Muscle layer of colon (tissue), 2 donors: Measurements from ENCODE around the gene KLF13.

ENCODE experiments used
- H3K27ac ChIP-seq: one replicate; pipeline ENCODE4 v1.7.0; 2013; ENCODE audit warnings: low read depth, mild to moderate bottlenecking, low read length, moderate library complexity
- H3K27me3 ChIP-seq, 2 donors: one replicate each; pipeline ENCODE4 v1.7.0; 2013; ENCODE audit warnings: low read length in 2 of 2, mild to moderate bottlenecking in 2 of 2; ENCODE audit not compliant: insufficient read depth in 2 of 2, control insufficient read depth in 1 of 2
- H3K36me3 ChIP-seq: one replicate; pipeline ENCODE4 v1.7.0; 2013; ENCODE audit warnings: mild to moderate bottlenecking, low read length; ENCODE audit not compliant: insufficient read depth
- H3K4me1 ChIP-seq: one replicate; pipeline ENCODE4 v1.7.0; 2013; ENCODE audit warnings: mild to moderate bottlenecking, low read length; ENCODE audit not compliant: insufficient read depth
- H3K4me3 ChIP-seq, 2 donors: one replicate each; pipeline ENCODE4 v1.7.0; 2013; ENCODE audit warnings: low read length in 2 of 2, low read depth in 1 of 2, mild to moderate bottlenecking in 1 of 2, moderate library complexity in 1 of 2
- H3K9ac ChIP-seq: one replicate; pipeline ENCODE4 v1.7.0; 2013; ENCODE audit warnings: low read length
- H3K9me3 ChIP-seq: one replicate; pipeline ENCODE4 v1.7.0; 2013; ENCODE audit warnings: mild to moderate bottlenecking, low read length
- donor health status: abdominal sarcoma.
- donor health status: Adenocarcinoma of cecum.

The KLF13 gene

DNA sequence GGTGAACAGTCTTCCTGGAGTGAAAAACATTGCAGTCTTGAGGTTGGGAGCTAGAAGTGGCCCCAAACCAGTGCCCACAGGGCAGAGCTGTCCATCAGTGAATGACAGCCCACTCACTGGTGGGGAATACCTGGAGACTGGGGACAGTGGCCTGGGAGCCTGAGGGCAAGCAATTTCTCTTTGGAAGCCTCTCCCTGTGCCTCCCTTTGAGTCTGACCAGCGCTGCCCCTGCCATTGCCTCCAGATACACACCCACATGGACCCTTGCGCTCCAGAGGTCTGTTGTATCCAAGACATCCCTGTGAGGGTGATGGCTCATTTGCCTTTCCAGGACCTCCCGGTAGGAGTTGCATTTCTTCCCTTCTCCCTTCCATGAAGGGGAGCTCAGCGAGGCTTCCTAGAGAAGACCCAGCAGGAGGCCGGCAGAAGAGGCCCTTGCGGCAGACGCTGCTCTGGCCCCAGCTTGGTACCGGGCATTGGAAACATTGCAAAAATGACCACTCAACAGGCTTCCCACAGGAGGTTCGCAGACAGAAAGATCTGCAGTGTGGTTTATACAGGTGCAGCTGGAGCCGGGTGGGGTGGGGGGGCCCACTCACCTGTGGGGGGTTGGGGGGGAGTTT is 38.5 kb downstream of the KLF13 start:
- peak overlapping the region; percentile 70 for H3K27ac ChIP-seq
- H3K9me3 ChIP-seq, result no peaks in the 10 kb centered on the region
- H3K4me3 ChIP-seq, result no peak overlapping the region
- no peak overlapping the region for H3K9ac ChIP-seq
- H3K4me1 ChIP-seq, result peaks cover 50% of the 10 kb centered on the region
- no peaks in the 10 kb centered on the region for H3K36me3 ChIP-seq
- no peaks in the 10 kb centered on the region for H3K27me3 ChIP-seq

DNA sequence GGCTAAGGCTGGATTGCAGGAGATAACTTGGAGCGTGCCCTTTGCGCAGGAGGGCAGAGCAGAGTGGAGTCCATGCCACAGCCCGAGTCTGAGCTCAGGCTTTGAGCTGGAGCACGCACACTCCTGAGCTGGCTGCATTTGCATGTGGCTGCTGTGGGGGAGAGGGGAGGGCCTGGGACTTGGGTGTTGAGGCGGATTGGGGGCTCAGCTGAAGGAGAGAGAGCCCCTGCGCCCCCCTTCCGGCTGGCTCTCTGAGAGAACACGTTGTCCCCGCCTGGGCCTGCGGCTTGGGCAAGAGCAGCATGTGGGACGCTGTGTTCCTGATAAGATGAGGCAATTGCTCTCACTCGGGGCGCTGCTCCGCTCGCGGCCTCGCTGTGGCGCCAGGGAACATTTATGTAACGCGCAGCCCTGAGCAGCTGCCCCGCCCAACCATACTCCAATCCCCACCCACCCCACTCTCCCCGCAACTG is 39.1 kb downstream of the KLF13 start:
- Histone ChIP-seq H3K9ac (no peak overlapping the region), H3K4me1 (peaks cover 45% of the 10 kb centered on the region), H3K4me3 (no peak overlapping the region), H3K9me3 (no peaks in the 10 kb centered on the region), H3K27ac (no peak overlapping the region), H3K36me3 (no peaks in the 10 kb centered on the region), H3K27me3 (no peaks in the 10 kb centered on the region)

DNA sequence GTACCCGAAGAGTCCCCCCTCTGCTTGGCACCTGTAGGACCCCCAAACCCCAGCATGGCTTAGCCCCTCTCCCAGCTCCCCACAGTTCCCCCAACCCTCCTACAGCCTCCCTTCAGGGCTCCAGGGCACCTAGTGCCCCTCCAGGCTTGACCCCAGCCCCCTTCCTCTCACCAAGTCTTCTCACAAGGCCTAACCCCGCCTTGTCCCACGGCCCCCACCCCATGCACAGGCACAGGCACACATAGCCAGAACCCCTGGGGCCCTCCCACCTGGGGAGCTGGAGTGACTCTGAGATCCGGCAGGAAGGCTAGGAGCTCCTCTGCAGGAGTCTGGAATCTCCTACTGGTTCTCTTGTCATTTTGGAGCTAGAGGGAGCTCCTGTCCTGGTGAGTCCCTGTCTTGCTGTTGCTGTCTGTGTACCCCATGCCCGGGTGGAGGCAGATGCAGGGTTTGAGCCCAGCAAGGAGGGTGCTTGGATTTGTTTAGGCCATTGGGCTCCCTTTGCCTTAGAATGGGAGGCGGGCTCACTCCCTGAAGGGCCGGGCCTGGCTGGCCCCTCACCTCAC is 39.6 kb downstream of the KLF13 start:
- no peaks in the 10 kb centered on the region for H3K9me3 ChIP-seq
- peaks cover 39% of the 10 kb centered on the region for H3K4me1 ChIP-seq
- H3K9ac ChIP-seq, result no peak overlapping the region
- H3K27me3 ChIP-seq, result no peaks in the 10 kb centered on the region
- peak overlapping the region; percentile 80 for H3K27ac ChIP-seq
- peak overlapping the region in 1 of 2 donors; percentile 47 for H3K4me3 ChIP-seq
- H3K36me3 ChIP-seq, result no peaks in the 10 kb centered on the region

DNA sequence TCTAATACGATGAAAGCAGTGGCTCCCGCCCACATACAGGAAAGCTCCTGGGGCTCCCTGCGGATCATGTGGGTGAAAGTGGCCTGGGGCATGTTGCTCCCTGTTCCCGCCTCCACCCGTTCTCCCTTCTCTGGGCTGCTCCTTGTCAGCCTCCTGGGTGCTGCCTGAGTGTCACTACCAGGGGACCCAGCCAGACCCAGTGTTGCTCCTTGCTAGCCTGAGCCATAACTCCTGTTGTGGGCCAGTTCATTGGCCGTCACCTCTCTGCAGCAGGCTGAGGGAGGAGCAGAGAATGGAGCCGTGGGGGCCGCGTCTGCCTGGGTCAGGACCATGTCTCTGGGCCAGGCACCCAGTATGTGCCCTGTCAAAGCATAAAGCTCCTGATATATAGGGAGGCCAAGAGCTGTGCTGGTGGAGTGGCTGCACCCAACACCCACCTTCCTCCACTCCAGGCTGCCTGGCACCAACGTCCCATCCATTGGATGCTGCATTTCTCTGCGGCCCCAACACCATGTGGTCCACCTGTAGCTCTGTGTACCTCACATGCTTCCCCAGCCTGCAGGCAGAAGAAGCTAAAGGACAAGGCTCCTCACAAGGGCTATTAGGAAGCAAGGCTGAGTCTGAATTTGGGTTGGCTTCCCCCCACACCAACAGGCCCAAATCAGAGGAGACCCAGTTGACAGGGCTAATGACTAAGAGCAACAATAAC is 40.5 kb downstream of the KLF13 start:
- Histone ChIP-seq H3K27me3 (no peaks in the 10 kb centered on the region), H3K4me3 (no peak overlapping the region), H3K36me3 (no peaks in the 10 kb centered on the region), H3K4me1 (peaks cover 30% of the 10 kb centered on the region), H3K9me3 (no peaks in the 10 kb centered on the region), H3K9ac (no peak overlapping the region), H3K27ac (no peak overlapping the region)

DNA sequence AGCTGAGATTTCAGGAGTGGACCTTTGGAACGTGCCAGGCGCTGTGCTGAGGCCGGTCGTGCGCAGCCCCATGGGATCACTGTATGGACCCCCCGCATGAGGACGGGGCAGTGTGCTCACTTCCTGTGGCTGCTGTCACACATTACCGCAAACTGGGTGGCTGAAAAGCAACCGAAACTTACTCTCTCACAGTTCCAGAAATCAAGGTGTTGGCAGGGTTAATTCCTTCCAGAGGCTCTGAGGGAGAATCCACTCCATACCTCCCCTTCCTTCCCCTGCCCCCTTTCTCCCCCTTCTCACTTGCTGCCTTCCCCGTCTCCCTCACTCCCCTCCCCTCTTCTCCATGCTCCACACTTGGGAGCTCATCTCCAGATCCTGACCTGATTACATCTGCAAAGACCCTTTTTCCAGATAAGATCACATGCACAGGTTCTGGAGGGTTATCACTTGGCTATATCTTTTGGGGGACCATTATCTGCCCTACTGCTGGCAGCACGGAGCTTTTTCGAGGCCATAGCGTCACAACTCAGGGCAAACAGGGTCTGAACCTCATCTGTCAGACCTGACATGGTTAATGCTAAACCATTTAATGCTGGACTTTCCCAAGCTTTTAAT is 41.2 kb downstream of the KLF13 start:
- Histone ChIP-seq H3K9me3 (no peaks in the 10 kb centered on the region), H3K4me3 (no peak overlapping the region), H3K27me3 (no peaks in the 10 kb centered on the region), H3K36me3 (peaks cover under 1% of the 10 kb centered on the region), H3K27ac (no peak overlapping the region), H3K9ac (no peak overlapping the region), H3K4me1 (peaks cover 30% of the 10 kb centered on the region)

DNA sequence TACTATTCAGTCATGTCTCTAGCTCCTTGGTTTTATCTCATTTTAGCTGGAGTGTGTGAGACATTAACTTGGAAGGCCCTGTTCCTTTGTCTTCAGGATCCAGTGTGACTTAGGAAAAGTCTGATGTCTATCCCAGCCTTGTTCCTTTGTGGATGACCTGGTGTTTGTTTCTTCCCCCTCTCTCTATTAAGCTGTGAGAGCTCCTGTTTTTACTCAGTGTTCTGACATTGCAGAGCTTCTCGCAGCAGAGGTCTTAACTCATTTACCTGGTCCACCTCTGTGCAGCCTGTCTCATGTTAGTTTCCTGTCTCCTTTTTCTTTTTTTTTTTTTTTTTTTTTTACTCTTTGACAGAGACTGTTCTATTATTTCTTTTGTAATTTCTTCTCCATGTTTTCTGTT is 43.1 kb downstream of the KLF13 start:
- H3K4me3 ChIP-seq, result no peak overlapping the region
- H3K27ac ChIP-seq, result no peak overlapping the region
- no peak overlapping the region for H3K9ac ChIP-seq
- H3K9me3 ChIP-seq, result no peaks in the 10 kb centered on the region
- no peaks in the 10 kb centered on the region for H3K27me3 ChIP-seq
- H3K36me3 ChIP-seq, result peaks cover 13% of the 10 kb centered on the region
- H3K4me1 ChIP-seq, result peaks cover 26% of the 10 kb centered on the region

DNA sequence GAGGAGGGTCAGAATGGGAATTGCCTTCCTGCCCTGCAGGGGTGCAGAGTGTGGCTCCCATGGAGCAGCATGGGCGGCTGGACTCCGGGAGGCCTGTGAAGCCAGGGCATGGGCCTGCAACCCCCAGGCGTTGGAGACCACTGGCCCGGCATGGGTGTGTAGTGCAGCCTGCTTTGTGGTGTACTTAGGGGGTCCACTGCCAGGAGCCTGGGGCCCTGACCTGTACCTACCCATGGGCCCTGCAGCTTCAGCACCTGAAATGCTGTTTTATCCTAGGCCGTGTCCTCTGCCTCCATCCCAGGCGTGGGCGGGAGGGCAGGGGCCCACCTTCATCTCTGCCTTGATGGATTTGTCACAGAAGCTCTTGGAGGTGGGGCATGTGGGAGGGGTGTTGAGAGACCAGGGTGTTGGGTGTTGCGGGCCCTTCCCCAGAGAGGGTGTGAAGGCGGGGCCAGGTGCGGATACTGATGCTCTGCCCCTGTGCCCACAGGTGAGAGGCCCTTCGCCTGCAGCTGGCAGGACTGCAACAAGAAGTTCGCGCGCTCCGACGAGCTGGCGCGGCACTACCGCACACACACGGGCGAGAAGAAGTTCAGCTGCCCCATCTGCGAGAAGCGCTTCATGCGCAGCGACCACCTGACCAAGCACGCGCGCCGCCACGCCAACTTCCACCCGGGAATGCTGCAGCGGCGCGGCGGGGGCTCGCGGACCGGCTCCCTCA is 45.0 kb downstream of the KLF13 start:
- Histone ChIP-seq H3K4me1 (peaks cover 16% of the 10 kb centered on the region), H3K27ac (no peak overlapping the region)

DNA sequence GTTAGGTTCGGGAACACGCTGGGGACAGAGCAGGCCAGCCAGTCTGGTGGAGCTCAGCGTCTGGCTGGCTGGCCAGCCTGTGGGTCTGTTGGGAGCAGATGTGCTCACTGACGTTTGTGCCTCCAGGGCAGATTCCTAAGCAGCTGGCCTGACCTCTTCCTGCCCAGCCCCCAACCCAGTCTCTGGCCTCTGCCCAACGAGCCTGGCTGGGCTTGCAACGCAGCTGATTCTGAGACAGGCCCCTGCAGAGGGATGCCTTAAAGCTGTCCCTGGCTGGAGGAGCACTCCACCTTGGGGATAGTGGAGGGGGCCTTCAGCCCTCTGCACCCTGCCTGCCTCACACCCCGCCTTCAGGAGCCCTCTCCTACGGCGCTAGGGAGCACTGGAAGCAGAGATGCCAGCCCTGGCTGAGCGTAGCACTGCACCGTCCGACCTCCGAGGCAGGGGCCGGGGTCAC is 46.0 kb downstream of the KLF13 start:
- H3K4me1 ChIP-seq, result peaks cover 9% of the 10 kb centered on the region
- no peak overlapping the region for H3K9ac ChIP-seq
- no peaks in the 10 kb centered on the region for H3K27me3 ChIP-seq

More for the DNA sequence above, 45.0 kb downstream of the KLF13 start:
- H3K27me3 ChIP-seq, result no peaks in the 10 kb centered on the region
- no peak overlapping the region for H3K9ac ChIP-seq
- H3K36me3 ChIP-seq, result peaks cover 28% of the 10 kb centered on the region
- H3K9me3 ChIP-seq, result no peaks in the 10 kb centered on the region
- H3K4me3 ChIP-seq, result no peak overlapping the region

DNA sequence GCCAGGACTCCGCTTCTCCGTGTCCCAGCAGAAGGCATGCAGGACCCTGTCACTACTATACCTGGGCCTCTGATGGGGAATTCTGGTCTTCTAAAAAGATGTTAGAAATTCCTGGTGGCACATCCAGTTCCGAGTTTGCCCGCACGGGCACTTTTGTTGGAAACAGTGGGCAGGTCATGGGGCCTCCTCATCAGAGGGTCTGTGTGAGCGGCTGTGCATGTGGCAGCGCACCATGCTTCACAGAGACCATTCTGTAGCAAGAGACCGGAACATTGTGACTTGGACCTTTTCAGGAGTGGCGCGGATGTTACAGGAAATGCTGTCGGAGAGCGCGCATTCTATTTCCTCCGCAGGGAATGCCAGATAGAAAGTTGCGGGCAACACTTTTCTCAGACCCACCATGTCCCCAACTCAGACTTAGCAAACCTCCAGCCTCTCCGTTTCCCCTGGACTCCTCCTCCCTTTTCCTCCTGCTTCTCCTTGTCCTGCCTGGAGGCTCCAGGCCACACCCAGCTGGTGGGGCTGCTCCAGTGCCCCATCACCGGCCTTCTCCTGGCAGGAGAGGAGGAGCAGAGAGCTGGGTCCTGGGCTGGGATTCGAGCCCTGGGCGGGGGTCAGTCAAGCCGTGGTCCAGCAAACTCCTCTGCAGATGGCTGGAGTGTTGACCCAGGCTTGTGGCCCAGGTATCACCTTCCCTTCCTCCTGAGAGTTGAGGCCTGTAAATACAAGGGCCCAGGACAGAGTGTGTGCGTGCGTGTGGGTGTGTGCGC is 46.6 kb downstream of the KLF13 start:
- no peak overlapping the region for H3K27ac ChIP-seq
- no peak overlapping the region for H3K9ac ChIP-seq
- peaks cover 28% of the 10 kb centered on the region for H3K36me3 ChIP-seq
- H3K4me3 ChIP-seq, result no peak overlapping the region
- no peaks in the 10 kb centered on the region for H3K9me3 ChIP-seq
- peaks cover 9% of the 10 kb centered on the region for H3K4me1 ChIP-seq
- H3K27me3 ChIP-seq, result no peaks in the 10 kb centered on the region

More for the DNA sequence above, 46.0 kb downstream of the KLF13 start:
- Histone ChIP-seq H3K27ac (no peak overlapping the region), H3K9me3 (no peaks in the 10 kb centered on the region), H3K4me3 (no peak overlapping the region), H3K36me3 (peaks cover 28% of the 10 kb centered on the region)

DNA sequence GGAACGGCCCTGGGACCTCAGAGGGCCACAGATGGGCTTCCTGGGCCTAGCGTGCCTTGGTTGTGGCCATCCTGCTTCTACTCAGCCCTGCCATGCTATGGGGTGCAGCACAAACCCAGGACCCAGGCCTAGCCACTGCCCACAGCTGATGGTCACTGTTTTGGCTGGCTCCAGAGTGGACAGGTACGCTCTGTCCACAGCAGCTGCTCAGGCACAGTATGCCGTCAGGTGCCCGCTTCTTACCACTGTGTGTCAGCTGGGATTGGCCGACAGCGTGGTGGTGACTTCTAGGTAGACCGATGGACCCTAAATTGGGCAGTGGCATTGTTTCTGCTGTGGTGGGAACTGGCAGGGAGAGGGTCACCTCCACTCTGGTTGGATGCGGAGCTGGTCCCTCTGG is 47.3 kb downstream of the KLF13 start:
- Histone ChIP-seq H3K36me3 (peaks cover 30% of the 10 kb centered on the region), H3K27ac (no peak overlapping the region), H3K4me1 (peaks cover 9% of the 10 kb centered on the region), H3K4me3 (no peak overlapping the region), H3K27me3 (no peaks in the 10 kb centered on the region), H3K9me3 (no peaks in the 10 kb centered on the region), H3K9ac (no peak overlapping the region)
